ENCODE measurements around the gene OXSR1. TPM values are rescaled to one million over a fixed set of nuclear protein-coding genes. Genes with fewer than 3 reads are reported as not detected.

OXSR1 gene
- total RNA-seq (2022; extraction: Qiagen RNA extraction; ENCODE audit: low read depth): 27.0 to 38.5 TPM (median 36.3 TPM) in 5 replicates

DNA sequence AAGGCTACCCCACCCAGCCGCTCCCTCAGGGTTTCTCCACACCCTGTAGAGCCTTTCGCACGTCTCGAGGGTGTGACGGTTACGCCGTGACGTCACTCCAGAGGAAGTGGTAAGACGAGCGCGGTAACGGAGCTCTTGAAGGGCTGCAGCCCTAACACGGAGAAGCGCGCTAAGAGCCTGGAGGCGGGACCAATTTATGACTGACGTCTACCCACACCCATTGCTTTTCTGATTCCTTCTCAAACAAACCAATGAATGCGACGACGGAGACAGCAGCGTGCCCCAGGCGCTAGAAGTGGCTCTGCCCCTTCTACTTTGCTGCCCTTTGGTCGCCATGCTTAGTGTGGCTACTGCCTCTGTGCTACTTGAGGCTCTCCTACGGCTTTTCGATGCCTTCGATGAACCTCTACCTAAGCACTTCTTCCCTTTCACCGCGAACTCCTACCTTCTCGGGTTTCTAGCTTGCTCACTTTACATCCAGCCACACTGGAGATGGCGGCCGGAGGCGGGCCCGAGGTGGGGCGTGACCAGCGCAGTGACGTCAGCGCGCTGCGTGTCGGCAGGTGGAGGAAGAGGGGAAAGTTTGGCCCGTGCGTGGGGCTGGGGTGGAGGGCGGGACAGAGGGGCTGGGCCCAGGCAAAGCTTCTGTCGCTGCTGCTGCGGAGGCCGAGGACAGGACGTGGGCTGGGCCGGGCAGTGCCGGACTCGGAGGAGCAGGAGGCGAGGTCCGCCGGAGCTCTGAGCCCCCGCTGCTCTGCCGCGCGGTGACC, at the start of gene OXSR1:
Gene OXSR1, plus strand, starts transcription at position 586 of the 770 bp plus-strand sequence. CDS start 340 bp downstream, outside the sequence.

DNA sequence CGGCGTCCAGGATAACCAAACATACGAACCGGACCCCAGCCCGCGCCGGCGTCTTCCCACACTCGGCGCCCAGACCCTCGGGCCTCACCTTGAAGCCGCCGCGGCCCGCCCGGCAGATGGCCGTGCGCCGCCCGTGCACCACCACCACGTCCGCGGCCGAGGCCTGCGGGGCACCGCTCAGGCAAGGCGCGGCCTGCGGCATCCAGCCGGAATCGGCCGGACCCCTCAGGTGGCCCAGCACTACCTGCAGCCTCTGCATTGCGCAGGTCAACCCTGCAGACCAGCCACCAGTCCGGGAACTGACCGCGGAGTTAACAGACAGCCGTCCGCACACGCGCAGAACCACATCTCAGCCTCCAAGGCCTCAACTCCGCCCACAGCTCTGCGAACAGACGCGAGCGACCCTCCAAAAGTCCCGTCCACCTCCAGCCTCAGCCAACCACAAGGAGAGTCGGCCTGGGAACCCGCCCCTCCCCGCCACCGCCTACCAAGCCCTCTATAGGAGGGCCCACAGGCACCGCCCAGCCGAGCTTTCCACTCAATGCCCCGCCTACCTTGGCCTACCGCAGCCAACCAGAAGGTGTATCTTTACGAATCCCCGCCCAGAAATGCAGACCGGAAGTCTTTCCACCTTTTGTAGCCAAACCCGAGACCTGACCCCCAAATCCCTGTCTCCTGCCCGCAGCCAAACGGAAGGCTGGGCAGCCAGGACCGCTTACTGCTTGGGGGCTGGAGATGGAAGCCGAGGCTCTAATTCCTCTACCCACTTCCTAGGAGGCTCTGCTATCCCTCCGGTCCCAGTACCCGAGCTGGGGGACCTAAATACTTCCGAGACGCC, 28.3 kb upstream of the OXSR1 start, which contains the start of gene ACAA1:
Gene ACAA1, minus strand, starts transcription at position 351 of the 838 bp plus-strand sequence. Its CDS starts 92 bp downstream, at position 259.

DNA sequence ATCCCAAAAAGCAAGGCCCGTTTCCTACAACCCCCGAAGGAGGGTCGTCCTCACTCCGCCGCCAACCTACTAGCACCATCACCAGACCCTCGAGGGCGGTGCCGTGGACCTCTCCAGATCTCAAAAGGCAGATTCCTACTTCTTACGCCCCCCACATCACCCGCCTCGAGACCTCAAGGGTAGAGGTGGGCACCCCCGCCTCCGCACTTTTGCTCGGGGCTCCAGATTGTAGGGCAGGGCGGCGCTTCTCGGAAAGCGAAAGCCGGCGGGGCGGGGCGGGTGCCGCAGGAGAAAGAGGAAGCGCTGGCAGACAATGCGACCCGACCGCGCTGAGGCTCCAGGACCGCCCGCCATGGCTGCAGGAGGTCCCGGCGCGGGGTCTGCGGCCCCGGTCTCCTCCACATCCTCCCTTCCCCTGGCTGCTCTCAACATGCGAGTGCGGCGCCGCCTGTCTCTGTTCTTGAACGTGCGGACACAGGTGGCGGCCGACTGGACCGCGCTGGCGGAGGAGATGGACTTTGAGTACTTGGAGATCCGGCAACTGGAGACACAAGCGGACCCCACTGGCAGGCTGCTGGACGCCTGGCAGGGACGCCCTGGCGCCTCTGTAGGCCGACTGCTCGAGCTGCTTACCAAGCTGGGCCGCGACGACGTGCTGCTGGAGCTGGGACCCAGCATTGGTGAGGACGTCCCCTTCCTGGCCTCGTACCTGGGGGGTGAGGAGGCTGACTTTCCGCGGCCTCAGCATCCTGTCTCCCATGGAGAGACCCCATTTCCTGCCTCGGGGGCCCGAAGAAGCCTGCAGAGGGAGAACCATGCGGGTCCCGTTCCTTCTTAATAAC, 26.8 kb upstream of the OXSR1 start, which contains the start of gene MYD88:
Gene MYD88, plus strand, starts transcription at position 313 of the 842 bp plus-strand sequence. Its CDS starts 40 bp downstream, at position 353.

GRCh38 chr3:38265604-38266307, 100.4 kb downstream of the OXSR1 start, which contains the start of gene SLC22A13:
SLC22A13 (plus strand) TSS chr3:38265812; CDS start chr3:38265861, 49 bp downstream.

DNA sequence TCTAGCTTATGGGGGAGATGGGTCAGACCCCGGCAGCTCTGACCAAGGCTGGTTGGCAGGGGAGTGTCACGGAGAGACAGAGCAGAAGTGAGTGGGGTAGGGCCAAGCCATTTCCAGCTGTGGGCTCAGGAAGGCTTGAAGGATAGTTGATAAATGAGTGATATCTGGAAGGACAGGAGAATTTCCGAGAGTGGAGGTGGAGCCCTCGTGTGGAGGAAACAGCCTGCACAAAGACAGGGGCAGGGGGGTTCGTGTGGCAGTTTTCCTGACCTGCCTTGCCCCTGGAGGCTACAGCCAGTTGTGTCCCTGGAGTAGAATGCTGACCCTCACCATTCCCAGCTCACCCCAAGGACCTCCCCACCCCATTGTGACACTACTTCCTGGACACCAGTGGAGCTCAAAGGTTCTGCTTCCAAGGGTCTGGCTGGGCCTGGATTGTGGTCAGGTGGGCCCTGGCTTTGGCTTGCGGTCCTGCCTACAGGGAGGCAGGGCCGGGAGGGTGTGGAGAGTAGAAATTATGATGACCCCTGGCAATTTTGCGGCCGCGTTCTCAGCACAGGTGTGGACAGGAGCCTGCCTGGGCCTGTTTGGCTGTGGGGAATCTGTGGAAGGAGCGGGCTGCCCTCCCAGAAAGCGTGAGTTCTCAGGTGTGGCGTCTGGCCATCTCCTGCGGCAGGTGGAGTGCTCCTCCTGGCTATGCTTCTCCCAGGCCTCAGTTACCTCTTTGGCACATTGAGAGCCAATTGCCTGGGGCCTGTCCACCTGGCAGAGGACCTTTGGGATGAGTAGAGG, 116.8 kb downstream of the OXSR1 start, which contains the start of gene SLC22A14:
Gene SLC22A14, plus strand, starts transcription at position 400 of the 792 bp plus-strand sequence. CDS start 23,733 bp downstream, outside the sequence.

Other genes with a start within 250 kb of the OXSR1 start
- gene VILL, start 174.8 kb upstream of the OXSR1 start, total RNA-seq (2022; extraction: Qiagen RNA extraction; ENCODE audit: low read depth): 0.07 to 0.35 TPM (median 0.30 TPM) in 3 of 5 replicates, not detected in the others
- gene PLCD1, start 135.9 kb upstream of the OXSR1 start, total RNA-seq (2022; extraction: Qiagen RNA extraction; ENCODE audit: low read depth): 3.5 to 5.1 TPM (median 4.0 TPM) in 5 replicates
- 0.06 TPM in 1 of 5 replicates, not detected in the others for gene DLEC1, start 126.3 kb upstream of the OXSR1 start, total RNA-seq (2022; extraction: Qiagen RNA extraction; ENCODE audit: low read depth)
- gene ACAA1, start 28.4 kb upstream of the OXSR1 start, total RNA-seq (2022; extraction: Qiagen RNA extraction; ENCODE audit: low read depth): 39.7 to 50.2 TPM (median 46.9 TPM) in 5 replicates
- 22.8 to 26.1 TPM (median 24.8 TPM) in 5 replicates for gene MYD88, start 26.9 kb upstream of the OXSR1 start, total RNA-seq (2022; extraction: Qiagen RNA extraction; ENCODE audit: low read depth)
- 0.07 to 0.10 TPM in 2 of 5 replicates, not detected in the others for gene SLC22A13, start 100.3 kb downstream of the OXSR1 start, total RNA-seq (2022; extraction: Qiagen RNA extraction; ENCODE audit: low read depth)
- gene SLC22A14, start 116.8 kb downstream of the OXSR1 start, total RNA-seq (2022; extraction: Qiagen RNA extraction; ENCODE audit: low read depth): not detected in 5 replicates
- 3.6 to 4.0 TPM (median 3.8 TPM) in 5 replicates for gene XYLB, start 181.2 kb downstream of the OXSR1 start, total RNA-seq (2022; extraction: Qiagen RNA extraction; ENCODE audit: low read depth)